ENCODE measurements around the gene PRM2. TPM values are rescaled to one million over a fixed set of nuclear protein-coding genes. Genes with fewer than 3 reads are reported as not detected.

Gene PRM2
- polyA plus RNA-seq, 5 donors = not detected

DNA sequence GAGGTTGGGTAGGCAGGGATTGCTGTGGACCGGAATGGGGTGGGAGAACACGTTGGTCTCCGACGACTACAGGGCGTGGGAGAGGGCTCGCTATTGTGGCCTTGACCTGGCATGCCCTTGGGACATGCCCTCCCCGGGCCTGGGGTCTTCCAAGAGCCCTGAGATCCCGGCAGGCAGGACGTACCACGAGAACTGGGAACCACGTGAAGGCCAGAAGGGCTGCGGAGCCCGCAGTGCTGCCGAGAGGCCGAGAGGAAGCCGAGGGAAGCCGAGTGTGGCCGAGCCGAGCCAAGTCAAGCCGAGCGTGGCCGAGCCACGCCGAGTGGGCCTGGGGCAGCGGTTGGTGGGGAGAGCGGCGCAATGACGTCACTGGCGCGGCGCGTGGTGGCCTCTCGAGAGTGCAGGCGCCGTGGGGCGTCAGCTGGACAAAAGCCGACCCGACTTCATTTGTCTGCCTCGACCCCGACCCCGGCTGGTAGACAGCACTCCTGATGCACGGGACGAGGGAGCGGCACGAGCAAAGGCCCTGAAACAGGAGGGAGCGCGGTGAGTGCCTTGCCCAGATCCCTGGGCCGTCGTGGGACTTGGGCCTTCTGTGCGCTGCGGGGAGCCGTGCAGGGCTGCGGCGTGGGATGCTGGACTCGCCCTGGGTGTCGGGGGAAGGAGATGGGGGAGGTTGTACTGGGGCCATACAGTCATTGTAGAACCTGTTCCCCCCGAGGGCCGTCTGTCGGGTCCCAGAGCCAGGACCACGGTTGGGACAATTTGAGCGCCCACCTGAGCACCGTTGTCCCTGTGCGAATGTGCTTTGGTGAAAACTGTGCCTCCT is 26.8 kb downstream of the PRM2 start:
- DNase-seq = no peak

DNA sequence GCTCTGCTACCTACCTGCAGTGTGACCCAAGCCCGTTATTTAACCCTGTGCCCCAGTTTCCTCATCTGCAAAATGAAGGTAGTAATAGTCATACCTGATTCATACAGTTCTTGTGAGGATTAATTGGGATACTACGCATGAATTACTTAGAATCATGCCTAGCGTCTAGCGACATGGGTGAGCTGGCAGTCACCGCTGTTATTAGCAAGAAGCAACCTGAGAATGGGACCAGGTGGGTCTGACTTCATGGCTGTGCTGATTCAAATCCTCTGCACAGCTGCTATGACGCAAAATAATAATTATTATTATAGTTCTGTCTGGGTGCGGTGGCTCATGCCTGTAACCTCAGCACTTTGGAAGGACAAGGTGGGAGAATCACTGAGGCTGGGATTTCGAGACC is 28.1 kb downstream of the PRM2 start:
- no peak for DNase-seq

DNA sequence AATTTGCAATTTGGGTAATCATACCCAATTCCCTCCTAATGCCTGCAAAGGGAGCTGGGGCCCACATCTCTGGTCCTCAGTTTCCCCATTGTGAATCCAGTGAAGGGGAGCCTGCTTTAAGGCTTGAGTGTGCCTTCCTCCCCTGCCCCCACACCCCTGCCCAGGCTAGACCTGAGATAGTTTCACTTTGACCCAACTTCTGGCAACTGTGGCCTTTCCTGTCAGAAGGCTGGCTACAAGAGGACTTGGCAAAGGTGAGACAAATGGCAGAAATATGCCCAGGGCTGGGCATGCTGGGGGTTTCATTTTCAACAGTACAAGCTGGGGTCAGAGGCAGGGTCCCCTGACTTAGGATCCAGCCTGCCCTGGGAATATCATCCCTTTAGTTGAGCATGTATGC is 30.3 kb downstream of the PRM2 start:
- DNase-seq = no peak

DNA sequence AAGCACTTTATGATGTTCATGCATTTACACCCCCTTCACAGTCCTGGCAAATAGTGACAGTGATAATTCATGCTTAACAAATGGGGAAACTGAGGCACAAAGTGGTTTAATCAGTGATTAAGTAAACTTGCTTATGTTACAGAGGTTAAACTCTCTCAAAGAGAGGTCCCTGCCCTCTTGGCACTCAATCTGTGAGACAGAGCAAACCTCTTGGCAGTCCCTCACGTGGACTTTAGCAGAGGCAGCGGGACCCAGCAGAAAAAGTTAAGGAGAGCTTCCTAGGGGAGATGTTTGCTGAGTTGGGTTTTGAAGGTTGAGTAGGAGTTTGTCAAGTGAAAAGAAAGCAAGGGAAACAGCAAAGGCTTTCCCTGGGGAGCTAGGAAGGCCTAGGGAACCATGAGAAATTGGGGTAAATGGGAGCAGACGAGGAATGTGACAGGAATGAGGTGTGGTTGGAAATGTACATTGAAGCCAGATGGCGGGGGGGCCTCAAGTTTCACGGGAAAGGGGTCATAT is 31.0 kb downstream of the PRM2 start:
- DNase-seq = no peak

DNA sequence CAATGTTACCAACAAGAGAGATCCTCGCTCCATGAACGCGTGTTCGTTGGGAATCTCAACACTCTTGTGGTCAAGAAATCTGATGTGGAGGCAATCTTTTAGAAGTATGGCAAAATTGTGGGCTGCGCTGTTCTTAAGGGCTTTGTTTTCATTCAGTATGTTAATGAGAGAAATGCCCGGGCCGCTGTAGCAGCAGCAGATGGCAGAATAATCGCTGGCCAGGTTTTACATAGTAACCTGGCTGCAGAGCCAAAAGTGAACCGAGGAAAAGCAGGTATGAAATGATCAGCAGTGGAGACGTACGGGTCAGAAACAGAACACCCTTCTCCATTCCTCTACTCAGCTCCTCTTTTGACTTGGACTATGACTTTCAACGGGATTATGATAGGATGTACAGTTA is 33.6 kb downstream of the PRM2 start:
- no peak for DNase-seq

DNA sequence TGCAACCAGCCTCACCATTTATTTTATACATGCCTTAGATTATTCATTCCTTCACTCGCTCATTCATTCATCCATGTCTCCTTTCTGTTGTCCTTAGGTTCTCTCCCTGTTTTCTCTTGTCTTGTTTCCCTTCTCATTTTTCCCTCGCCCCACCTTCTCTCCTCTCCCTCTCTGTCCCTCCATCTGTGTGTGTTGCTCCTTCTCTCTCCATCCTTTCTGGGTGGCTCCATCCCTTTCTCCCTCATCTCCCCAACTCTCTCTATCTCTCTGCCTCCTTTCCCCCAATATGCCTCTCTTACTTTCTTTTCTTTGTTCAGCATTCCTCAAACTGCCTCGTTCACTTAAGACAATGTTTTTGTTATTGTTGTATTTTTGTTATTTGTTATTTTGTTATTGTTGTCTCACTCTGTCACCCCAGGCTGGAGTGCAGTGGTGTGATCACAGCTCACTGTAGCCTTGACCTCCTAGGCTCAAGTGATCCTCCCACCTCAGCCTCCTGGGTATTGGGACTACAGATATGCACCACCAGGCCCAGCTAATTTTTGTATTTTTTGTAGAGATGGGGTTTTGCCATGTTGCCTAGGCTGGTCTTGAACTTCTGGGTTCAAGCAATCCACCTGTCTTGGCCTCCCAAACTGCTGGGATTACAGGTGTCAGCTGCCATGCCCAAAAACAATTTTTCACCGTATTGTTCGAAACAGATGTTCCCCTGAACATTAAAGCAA is 34.6 kb downstream of the PRM2 start:
- no peak for DNase-seq

DNA sequence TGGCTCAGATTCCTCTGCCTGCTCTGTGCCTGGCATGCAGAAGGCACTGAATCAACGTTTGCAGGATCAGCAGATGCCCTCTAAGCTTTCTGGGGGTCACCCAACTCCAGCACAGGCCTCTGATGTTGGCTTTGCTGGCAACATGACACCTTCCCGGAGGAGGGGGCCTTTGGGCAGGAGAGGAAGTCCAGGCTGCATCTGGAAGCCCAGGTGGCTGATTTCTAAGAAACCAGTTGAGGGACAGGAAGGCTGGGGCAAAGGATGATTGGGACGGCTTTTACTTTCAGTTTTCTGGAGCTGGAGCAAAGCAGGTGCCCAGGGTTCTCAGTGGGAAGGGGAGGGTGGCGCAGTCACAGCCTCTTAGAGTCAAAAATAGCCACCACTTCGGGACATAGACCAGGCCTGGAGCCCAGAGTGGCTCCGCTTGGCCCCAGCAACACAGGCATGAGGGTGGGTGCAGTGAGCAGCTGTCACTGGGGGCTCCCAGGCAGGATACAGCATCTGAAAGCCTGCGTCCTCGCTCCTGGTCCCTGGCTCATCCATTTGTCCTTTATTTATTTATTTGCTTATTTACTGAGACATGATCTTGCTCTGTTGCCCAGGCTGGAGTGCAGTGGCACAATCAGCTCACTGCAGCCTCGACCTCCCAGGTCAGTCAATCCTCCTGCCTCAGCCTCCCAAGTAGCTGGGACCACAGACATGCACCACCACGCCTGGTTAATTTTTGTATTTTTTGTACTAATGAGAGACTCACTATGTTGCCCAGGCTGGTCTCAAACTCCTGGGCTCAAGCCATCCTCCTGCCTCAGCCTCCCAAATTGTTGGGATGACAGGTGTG is 35.4 kb downstream of the PRM2 start:
- no peak for DNase-seq

DNA sequence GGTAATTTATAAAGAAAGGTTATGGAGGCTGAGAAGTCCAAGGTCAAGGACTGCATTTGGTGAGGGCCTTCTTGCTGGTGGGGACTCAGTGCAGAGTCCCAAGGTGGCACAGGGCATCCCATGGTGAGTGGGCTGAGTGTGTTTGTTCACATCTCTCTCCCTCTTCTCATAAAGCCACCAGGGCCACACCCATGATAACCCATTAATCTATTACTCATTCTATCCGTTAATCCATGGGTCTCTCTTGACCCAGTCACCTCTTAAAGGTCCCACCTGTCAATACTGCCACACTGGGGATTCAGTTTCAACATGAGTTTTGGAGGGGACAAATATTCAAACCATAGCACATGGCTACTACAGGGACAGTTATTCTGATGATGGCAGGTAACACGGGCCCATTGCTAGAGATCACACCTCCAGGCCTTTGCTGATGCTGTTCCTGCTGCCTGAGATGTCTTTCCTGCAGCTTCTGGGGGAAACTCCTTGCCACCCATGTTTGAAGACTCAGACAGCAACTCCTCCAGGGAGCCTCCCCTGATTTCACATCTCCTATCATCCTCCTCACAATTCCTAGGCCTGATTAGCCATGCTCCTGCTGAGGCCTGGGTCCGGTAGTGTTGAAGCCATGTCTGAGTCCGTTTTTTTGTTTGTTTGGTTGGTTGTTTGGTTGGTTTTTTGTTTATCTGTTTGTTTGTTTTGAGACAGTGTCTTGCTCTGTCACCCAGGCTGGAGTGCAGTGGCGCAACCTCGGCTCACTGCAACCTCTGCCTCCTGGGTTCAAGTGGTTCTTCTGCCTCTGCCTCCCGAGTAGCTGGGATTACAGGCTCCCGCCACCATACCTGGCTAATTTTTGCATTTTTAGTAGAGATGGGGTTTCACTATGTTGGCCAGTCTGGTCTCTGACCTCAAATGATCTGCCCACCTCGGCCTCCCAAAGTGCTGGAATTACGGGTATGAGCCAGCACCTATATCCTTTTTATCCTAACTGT is 36.3 kb downstream of the PRM2 start:
- no peak for DNase-seq

DNA sequence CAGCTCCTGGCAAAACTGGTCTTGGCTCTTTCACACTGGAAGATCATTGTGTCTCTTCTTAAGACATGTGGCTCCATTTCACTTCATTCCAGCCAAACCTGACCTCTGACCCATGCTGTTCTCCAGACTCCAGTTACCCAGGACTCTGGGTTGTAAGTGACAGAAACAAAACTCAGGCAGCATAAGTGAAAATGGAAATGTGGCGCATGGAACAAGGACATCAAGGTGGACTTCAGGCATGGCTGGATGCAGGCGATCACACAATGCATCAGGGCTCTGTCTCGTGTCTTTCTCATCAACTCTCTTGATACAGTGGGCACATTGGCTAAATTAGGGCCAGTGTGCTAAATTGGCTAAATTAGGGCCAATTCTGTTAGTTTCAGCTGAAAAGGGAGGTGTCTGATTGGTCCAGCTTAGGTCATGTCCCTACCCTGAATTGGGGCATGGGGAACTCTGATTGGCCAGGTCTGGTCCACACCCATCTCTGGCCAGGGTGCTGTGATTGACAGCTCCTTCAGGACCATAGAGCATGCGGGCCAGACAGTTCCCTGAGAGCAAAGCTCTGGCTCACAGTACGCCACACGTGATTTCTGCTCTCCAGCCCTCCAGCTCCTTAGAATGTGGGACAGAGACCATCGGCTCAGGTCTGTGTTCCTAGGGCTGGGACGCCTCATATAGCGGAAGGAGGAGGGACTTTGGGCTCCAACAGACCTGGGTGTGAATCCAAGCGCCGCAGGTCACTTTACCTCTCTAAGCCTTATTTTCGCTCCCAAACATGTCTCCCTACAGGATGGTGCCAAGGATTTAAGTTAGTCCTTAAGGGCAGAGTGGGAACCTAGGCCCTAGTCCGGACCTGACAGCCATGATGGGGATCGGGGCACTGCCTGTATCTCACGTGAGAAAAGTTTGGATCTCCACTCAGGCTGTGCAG is 37.7 kb downstream of the PRM2 start:
- DNase-seq = no peak

DNA sequence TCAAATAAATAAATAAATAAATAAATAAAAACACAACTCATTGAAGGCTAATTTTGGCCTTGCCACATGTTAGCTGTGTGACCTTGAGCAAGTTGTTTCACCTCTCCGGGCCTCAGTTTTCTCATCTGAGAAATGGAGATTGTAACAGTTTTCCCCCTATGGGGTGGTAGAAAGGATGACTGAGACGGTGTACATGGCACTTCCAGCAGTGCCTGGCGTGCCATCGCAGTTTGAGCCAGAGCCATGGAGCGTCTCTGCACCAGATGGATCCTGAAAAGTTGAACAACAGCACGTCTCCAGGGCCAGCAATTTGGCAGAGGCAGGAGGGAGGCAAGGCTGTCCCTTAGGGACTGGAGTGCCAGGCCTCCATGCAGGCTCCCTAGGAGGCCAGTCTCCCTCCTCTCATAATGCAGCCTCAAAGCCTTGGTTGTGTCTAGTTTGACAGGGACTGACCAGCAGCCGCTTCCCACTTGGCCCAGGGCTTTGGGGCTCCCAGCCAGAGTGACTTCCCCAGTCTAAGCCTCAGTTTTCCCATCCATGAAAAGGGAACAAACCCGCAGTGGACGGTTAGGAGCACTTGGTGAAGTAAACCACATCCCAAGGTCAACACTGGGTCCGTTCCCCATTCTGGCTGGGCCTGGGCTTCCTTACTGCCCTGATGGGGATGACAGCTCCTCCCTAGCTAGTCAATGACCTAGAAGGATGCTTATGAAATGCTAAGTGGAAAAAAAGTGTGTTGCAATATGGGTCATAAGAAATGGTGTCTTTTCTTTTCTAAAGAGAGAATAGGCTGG is 39.6 kb downstream of the PRM2 start:
- no peak for DNase-seq

DNA sequence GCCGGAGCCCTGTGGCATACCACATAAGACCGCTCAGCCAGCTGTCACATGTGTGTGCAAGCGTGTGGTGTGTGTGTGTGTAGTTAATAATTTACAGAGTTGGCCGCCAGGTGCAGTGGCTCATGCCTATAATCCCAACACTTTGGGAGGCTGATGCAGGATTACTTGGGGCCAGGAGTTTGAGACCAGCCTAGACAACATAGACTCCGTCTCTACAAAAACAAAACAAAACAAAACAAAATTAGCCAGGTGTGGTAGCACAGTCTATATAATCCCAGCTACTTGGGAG is 40.6 kb downstream of the PRM2 start:
- no peak for DNase-seq

DNA sequence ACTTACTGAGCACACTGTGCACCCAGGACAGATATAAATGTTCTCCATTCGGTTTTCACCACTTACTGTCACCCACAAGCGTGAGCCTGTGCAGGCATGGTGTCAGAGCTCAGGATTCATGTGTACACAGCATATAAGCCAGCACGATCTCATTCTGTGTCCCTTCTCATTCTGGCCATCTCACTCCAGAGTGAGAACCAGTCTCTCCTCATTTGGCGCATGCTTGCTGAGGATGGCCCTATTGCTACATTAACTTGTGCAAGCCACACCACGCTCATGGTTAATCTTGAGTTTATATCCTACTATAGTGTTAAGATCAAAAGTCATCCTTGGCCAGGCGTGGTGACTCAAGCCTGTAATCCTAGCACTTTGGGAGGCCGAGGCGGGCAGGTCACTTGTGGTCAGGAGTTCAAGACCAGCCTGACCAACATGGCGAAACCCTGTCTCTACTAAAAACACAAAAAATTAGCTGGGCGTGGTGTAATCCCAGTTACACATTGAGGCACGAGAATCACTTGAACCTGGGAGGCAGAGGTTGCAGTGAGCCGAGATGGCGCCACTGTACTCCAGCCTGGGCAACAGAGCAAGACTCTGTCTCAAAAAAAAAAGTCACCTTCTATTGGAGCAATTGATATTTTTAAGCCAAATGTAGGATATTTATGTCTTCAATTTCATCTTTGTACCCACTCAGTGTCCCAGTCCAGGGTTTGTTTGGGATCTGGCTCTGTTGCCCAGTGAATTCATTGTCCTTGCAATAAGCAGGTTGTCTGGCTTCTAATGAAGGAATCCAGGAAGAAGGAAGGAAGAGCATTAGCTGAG is 41.2 kb downstream of the PRM2 start:
- DNase-seq = no peak

DNA sequence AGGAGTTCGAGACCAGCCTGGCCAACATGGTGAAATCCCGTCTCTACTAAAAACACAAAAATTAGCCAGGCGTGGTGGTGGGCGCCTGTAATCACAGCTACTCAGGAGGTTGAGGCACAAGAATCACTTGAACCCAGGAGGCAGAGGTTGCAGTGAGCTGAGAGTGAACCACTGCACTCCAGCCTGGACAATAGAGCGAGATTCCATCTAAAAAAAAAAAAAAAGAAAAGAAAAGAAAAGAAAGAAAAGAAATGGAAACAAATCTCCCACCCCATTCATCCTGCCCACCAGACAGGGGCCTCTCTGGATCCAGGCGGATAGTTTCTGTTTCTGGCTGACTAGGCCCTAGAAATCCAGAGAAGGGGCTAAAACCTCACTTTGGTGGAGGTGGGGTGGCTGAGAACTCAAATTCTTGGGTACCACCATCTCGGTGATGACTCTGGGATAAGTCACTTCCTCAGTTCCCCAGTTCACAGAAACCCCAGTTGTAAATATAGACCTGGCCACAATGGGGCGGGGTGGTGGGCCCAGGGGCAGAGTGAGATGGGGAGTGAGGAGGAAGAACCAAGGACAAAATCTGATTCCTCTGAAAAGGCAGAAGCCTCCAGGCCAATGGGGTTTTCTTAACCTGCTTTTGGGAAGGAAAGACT is 42.4 kb downstream of the PRM2 start:
- no peak for DNase-seq

DNA sequence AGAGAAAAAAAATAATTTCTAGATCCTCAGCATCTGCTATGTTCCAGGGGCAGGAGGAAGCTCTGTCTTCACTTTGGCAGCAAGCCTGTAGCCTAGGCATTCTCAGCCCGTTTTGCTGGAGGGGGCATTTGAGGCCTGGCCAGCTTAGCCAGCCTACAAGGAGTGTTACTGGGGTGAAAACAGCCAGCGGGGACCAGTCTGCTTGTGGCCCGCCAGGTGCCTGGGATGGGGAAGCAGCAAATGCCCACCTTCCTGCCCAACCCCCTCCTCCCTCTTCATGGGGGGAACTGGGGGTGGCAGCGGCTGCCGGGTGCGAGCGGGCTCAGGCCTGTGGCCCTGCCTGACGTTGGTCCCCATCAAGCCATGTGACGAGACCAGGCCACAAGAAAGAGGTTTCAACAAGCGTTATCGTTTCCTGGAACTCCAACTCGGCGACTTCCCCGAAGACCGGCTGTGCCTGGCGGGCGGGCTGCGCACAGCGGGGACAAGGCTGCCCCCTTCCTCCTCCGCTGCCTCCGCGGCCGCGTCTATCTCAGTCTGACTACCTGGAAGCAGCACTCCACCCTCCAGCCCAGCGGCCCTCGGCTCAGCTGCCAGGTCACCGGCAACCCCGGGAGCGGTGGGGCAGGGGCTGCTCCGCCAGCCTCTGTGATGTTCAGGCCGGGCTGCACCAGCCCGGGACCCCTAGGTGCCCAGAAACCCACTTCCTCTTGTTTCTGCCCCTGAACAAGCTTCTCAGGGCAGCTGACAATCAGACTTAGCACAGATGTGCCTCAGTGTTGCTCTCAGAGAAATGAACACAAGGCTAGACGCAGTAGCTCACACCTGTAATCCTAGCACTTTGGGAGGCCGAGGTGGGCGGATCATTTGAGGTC is 43.2 kb downstream of the PRM2 start:
- no peak for DNase-seq

DNA sequence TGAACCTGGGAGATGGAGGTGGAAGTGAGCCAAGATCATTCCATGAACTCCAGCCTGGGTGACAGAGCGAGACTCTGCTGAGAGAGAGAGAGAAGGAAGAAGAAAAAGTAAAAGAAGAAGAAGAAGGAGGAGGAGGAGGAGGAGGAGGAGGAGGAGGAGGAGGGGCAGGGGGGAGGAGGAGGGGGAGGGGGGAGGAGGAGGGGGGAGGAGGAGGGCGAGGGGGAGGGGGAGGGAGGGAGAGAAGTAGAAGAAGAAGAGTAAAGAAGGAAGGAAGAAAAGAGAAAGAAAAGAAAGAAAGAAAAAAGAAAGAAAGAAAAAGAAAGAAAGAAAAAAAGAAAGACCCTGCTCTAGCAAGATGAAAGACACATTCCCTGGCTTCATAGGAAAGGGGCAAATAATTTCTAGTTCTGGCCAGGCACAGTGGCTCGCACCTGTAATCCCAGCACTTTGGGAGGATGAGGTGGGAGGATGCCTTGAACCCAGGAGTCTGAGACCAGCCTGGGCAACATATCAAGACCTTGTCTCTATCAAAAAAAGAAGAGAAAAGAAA is 43.9 kb downstream of the PRM2 start:
- no peak for DNase-seq

DNA sequence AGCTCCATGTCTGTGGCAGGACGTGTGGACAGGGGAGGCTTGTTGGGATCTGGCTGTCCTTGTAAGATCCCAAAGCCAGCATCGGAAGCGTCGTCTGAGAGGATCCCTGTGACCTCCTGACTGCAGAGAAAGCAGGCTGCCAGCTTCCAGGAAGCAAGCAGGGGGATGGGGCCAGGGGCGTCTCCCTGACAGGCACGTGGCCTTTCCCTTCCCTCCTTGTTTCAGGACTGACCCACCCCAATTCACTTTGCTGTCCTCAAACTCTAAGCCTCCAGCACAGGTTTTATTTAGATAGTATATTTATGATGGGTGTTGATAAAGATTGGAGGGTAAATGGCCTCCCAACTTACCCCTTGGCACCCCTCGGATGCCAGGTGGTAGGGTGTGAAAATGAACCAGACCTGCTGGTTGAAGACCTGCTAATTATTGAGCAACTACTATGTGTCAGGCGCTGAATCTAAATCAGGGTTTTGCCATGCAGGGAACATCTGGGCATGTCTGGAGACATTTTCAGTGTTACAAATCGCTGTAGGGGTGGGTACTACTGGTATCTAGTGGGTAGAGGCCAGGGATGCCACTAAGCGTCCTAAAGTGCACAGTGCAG is 44.8 kb downstream of the PRM2 start:
- DNase-seq = no peak
